Cardiac fibroblast (primary cell): Measurements from ENCODE around the gene IQCE.

Experiments
- DNase-seq, 2 donors: peaks; one replicate each; pipeline versions ENCODE4 v3.0.0 to v3.0.0-alpha.2; 2010; ENCODE audit warnings: low read depth in 2 of 2
- H3K4me3 ChIP-seq, 2 donors: replicated peaks in 1 of 2; 1 replicate in 1 of 2; 2 replicates in 1 of 2; pipeline ENCODE4 v1.5.1; 2011; ENCODE audit warnings: low read depth in 2 of 2, low read length in 2 of 2, mild to moderate bottlenecking in 2 of 2, moderate library complexity in 1 of 2
- TF ChIP-seq, protein P1 (sequence below): IDR thresholded peaks from one replicate; pipeline ENCODE4 v1.5.1; 2011; ENCODE audit warnings: low read depth, mild to moderate bottlenecking, low read length, inconsistent platforms

Gene IQCE

DNA sequence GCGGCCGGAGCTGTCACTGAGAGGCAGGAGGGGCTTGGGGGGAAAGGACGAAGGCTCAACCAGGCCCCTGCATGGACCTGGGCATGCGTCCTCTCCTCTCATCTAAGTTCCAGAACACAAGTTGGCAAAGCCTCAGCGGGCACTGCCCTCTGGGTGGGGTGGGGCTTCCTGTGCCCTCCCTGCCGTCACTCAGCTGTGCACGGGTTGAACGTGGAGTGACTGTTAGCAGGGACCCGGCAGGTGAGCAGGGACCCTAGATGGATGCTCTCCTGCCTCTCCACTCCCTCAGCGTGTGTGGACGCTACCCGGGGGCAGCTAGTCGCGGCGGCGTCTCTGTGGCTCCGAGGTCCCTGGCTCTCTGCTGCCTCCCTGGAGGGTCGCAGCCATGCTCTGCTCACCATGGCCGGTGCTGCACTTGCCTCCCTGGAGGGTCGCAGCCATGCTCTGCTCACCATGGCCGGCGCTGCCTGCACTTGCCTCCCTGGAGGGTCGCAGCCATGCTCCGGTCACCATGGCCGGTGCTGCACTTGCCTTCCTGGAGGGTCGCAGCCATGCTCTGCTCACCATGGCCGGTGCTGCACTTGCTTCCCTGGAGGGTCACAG, 36.6 kb downstream of the IQCE start:
- no peak for DNase-seq
- TF ChIP-seq, protein P1, sequence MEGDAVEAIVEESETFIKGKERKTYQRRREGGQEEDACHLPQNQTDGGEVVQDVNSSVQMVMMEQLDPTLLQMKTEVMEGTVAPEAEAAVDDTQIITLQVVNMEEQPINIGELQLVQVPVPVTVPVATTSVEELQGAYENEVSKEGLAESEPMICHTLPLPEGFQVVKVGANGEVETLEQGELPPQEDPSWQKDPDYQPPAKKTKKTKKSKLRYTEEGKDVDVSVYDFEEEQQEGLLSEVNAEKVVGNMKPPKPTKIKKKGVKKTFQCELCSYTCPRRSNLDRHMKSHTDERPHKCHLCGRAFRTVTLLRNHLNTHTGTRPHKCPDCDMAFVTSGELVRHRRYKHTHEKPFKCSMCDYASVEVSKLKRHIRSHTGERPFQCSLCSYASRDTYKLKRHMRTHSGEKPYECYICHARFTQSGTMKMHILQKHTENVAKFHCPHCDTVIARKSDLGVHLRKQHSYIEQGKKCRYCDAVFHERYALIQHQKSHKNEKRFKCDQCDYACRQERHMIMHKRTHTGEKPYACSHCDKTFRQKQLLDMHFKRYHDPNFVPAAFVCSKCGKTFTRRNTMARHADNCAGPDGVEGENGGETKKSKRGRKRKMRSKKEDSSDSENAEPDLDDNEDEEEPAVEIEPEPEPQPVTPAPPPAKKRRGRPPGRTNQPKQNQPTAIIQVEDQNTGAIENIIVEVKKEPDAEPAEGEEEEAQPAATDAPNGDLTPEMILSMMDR, result no peak
- no peak overlapping the region for H3K4me3 ChIP-seq

DNA sequence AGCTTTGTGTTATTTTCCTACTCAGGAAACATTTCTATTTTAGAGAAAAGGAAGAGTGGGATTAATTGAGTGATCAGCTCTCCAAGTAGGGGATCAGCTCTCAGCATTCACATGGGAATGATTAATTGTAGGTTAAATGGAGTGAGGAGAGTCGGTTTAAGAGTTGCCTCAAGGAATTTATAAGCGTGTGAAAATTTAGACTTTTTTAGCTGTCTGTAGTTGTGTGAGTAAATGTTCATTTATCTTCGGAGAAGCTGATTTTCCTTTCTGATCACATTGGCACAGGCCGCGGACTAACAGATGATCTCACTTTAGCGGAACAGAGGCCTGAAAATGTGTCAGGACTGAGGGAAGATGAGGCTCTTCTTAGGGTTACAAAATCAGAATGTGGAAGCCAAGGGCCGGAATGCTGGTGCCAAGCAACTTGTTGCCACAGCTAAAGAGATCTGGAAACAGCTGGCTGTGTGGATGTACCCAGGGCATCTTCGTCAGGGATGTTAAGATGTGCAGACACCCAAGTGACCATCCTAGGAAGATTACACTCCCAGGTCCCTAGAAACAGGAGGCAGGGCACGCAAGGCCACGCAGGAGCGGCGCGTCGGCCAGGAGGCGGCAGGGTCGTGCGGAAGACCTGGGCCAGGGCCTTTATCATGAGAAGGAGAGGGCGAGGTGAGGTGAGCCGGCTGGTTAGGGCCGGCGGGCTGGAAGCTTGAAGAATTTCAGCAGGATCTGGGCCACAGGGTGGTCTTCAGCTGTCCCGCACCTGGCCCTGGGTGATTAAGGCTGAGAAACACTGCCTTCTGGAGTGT, 37.9 kb downstream of the IQCE start:
- H3K4me3 ChIP-seq, result no peak overlapping the region
- no peak for DNase-seq
- TF ChIP-seq, protein P1, result no peak

DNA sequence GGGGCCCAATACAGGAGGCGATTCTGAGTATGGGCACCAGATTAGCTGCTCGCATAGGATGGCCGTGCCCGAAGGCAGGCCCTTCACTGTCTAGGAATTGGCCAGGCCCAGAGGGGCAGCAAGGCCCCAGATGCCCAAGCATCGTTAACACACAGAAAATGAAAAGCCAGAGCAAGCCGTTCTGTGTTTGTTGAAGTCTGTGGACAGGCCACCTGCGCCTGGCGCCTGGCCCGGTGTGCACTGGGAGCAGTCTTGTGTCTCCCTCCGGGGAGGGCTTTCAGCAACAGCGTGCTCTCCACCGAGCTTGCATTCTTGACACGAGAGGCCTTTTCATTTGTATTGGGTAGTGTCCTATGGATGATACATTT, 38.5 kb downstream of the IQCE start:
- no peak for DNase-seq
- TF ChIP-seq, protein P1, result no peak
- H3K4me3 ChIP-seq, result no peak overlapping the region

DNA sequence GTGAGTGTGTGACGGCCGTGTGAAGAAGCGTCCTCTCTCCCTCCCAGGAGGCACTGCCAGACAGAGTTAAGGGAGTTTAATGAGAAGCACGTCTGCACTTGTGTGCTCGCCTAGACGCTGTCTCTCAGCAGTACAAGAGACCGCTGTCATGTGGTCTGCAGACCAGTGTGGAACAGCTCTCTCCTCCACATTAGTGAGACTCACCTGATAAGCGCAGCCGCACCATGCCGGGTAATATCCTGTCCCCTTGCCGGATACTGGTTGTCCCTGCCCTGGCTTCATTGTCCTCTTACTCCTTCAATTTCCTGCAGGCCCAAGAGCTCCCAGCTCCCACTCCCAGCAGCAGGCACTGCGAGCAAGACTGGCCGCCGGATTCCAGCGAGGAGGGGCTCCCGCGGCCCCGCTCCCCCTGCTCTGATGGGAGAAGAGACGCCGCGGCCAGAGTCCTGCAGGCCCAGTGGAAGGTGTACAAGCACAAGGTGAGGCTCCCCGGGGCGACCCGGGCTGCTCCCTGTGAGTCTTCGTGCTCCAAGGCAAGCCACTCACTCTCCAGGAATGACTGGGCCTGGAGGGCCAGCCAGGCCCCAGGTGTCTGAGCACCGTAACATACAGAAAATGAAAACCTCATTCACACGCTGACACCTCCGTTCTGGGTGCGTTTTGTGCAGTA, 39.5 kb downstream of the IQCE start:
- TF ChIP-seq, protein P1, result no peak
- no peak for DNase-seq
- H3K4me3 ChIP-seq, result no peak overlapping the region

DNA sequence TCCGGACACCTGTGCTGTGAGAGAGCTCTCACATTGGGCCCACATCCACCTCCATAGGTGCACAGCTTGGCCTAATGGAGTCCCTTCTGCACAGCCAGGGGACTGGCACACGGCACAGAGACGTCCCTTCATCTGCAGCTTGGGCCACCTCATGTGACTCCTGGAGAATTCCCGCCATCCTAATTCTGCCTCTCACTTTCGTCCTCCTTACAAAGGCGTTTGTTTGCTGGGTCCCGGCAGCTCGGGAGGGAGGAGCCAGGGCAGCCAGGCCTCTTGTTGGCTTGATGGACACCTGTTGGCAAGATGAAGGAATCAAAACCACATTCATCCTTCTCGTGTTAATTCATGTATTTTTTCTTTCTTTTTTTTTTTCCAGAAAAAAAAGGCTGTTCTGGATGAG, 42.3 kb downstream of the IQCE start:
- no peak overlapping the region for H3K4me3 ChIP-seq
- no peak for DNase-seq
- TF ChIP-seq, protein P1, result no peak

DNA sequence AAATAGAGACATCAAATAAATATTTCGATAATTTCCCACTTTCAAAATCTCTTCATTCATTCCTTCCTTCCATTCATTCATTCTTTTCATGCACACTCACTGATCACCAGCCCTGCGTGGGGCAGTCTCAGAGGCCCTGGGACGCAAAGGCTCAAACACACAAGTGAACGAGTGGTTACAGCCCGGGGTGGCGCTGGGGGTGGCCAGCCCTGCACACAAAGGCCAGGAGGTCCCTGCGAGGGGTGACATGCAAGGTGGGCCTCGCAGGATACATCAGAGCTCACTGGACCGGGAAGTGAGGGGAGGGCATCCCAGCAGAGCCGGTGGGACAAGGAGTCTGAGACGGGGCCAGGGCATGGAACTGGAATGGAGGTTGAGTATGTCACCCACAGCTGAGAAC, 43.1 kb downstream of the IQCE start:
- H3K4me3 ChIP-seq, result no peak overlapping the region
- TF ChIP-seq, protein P1, result no peak
- DNase-seq, result no peak
